ENCODE measurements around the gene PHACTR3.

Gene PHACTR3

DNA sequence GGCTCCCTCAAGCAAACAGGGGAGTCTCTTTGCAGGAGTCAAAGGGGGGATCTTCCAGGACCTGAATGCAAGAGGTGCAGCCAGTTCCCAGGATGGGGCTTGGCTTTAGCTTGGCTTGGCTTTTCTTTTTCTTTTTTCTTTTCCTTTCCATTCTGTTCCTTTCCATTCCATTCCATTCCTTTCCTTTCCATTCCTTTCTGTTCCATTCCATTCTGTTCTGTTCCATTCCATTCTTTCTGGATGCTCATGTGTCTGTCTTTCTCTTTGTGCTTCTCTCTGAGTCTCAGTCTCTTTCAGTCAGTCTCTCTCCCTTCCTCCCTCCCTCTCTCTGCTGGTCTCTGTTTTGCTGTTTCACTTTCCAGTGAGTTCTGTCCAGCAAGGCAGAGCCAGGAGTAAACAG lies 163.3 kb downstream of the PHACTR3 start:
- no peak for DNase-seq

- DNase-seq = no peak
Observed at GRCh38 chr20:59770270-59770669, 165.9 kb downstream of the PHACTR3 start.

DNA sequence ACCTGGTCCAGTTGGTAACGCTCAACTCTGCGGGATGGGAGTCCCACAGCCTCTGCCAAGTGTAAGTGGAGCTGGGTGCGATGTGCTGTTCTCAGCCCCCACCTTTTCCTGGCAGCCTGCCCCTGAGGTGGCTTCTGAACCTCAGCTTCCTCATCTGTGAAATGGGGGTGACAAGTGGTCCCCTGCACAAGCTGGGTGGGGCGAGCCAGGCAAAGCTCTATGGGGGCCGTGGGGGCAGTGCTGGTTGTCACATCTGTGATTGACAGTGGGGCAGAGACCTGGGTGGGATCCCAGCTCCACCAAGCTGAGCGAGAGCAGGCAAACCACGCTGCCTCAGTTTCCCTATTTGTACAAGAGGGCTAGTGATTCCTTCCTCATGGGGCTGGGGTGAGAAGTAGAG lies 166.5 kb downstream of the PHACTR3 start:
- no peak for DNase-seq

- DNase-seq = no peak
Observed at GRCh38 chr20:59771506-59772372, 167.4 kb downstream of the PHACTR3 start.

- no peak for DNase-seq
Observed at GRCh38 chr20:59772373-59772705, 168.0 kb downstream of the PHACTR3 start.

GRCh38 chr20:59772931-59773913 lies 168.9 kb downstream of the PHACTR3 start:
- DNase-seq = no peak

DNA sequence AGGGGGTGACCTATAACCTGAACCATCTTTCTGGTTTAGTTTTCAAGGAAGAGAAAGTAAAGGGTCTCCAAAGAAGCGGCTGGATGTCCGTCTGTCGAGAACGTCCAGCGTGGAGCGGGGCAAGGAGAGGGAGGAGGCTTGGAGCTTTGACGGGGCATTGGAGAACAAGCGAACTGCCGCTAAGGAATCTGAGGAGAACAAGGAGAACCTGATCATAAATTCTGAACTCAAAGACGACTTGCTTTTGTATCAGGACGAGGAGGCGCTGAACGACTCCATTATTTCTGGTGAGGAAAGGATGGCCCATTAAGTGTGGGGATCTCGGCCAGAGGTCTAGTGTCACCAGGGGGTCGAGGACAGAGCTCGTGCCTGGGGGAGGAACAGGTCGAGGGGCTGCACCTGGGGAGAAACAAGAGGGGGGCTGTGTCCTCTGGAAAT lies 169.9 kb downstream of the PHACTR3 start:
- DNase-seq = no peak

DNA sequence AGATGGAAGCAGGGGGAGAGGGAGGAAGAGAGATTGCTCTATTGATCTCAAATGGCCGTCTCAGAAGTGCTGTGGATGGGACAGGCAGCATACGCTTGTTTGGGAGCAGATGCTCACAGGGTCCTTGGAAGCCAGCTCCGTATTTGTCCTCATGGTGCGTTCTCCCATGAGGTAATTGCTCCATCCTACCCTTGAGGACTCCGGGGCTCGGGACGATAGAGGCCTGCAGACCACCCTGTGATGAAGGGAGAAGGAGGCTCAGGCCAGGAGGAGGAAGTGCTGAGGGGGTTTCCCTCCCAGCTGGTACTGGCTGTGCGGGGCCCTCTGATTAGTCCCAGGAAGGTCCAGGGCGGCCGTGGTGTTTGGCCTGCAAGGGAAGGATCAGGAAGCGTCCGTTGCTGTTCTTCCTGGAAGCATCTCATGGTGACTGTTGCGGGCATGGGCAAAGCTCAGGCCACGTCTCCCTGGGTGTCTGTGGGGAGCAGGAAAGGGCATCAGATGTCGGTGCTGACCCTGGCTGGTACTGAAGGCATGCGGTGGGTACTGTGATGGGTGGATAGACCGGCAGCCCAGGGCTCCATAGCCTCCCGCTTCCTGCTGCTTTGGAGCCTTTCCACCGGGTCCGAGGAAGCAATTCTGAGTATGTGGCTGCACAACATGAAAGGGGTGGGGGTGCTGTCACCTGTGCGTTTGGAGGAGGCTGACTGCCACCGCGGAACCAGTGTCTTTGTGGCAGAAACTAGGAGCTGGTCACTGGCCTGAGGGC lies 170.8 kb downstream of the PHACTR3 start:
- DNase-seq = no peak

DNA sequence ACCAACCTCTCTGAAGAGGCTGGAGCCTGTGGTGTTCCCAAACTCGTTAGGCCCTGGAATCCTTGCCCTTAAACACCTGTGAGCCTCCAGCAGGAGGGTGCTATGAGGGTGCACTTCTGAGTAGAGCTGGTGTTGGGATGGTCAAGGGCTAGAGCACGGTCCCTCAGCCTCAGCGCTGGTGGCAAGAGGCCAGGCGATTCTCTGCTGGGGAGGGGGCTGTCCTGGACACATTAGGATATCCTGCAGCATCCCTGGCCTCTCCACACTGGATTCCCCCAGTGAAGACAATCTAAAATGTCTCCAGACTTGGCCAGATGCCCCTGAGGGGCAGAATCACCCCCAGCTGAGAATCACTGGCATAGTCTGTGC lies 171.3 kb downstream of the PHACTR3 start:
- DNase-seq = no peak

DNA sequence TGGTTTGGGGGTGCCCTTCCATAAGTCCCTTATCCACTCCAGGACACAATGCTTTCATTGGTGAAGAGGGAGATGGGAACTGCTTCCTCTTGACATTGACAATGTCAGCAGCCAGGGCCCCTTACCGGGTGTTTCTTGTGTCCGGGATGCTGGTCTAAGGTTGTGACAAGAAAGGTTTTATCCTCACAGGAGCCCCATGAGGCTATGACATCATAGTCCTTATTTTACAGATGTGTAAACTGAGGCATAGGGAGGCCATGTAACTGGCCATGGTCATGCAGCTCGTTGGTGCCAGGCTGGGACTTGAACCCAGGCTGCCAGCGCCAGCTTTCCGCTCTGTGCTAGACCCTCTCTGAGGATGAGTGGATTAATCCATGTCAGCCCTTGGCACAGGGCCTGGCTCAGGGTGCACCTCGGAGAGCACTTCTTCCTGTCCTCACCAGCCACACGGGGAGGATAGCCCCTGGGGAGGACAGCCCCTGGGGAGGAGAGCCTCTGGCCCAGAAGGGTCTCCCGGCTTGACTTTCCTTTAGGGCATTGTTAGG lies 171.8 kb downstream of the PHACTR3 start:
- no peak for DNase-seq

DNA sequence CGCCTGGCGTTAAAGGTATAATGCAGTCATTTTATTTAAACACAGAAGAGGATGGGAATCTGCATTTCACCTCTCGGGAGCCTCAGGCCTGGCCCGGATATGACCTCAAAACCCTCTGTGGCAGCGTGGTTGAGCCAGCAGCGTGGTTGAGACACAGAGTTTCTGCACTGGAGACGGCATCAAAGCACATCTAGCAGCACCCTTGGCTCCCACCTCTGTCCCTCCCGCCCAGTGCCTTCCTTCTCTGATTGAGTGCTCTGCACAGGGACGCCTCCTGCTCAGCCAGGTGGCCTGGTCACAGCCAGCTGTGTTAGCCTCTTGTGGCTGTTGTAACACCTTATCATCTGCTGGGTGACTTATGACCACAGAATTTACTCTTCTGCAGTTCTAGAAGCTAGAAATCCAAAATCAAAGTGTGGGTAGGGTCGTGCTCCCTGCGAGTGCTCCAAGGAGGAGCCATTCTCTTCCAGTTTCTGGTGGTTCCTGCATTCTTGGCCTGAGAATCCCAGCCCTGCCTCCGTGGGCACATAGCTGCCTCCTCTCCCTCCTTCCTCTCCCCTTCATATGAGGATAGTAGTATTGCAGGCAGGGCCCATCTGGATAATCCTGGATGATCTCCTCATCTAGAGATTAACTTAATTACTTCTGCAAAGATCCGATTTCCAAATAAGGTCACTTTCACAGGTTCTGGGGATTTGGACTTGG lies 172.4 kb downstream of the PHACTR3 start:
- no peak for DNase-seq

DNA sequence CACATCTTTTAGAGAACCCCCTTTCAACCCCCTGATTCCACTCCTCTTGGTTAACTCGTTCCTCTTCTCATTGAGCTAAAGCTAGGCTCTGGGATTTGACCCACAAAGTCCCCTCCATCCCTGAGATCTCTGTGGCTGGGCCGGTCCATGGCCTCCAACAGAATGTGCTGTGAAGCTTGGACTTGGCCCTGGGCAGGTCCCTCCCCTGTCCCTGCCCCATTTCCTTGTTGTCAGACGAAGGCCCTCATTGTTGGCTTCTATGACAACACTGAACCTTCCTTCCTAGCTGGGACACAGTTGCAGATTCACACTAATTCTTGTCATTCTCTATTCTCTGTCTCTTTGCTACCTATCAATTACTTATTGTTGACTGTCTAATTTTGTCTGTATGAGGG lies 173.0 kb downstream of the PHACTR3 start:
- no peak for DNase-seq

DNA sequence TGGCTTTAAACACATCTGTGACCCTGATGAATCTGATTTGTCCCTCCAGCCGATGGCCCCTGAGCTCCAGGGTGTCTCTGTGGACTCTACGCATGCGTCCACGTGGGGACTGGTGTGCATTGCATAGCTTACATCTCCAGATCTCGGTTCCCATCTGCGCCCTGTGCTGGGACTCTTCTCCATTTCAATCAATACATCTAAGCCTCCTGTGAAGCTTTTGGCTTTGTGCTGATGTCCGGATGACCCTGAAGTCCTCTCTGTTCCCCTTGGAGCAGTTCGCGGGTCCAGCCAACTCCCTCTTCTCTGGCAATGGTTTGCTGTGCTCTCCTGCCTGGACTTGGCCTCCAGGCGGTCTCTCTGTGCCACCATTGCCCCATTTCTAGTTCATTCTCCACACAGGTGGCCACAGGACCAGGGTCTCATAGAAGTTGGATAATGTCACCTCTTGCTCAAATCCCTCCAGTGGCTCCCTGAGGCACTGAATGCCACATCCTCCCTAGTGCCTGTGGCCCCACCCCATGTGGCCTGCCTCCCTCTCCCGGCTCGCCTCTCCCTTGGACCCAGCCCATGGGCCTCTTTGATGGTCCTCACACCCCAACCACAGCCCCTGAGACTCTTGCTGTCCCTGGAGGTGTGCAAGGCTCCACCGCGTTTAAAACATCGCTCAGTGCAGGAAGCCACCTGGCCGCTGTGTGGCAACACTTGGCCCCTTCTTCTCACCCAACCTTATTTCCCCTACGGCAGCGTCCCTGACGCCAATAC lies 173.7 kb downstream of the PHACTR3 start:
- DNase-seq = no peak

DNA sequence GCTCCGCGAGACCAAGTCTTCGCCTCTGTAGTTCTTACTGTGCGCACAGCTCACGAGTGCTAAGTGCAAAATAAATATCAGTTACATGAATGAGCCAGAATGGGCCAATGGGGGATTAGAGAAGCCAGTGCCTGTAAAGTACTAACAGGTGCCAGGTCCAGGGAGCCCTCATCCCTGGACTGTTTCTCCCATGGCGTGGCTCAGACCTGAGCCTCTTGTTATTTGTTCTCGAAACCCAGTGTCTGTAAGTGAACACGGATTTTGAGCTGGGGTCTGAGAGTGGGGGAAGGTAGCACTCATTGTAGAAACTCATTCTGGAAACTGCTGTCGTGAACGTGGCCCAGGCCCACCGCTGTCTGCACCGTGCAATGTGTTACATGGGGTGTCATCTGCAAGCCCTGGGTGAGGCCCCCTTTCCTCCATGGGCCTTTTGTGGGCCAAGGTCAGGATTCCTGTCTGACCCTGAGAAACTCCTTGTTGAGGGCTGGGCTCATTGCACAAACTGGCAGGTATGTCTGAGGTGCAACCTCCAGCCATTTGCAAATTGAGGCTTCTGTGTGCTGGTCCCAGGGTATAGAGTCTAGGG lies 174.4 kb downstream of the PHACTR3 start:
- no peak for DNase-seq

GRCh38 chr20:59779656-59780380 lies 175.5 kb downstream of the PHACTR3 start:
- no peak for DNase-seq

DNA sequence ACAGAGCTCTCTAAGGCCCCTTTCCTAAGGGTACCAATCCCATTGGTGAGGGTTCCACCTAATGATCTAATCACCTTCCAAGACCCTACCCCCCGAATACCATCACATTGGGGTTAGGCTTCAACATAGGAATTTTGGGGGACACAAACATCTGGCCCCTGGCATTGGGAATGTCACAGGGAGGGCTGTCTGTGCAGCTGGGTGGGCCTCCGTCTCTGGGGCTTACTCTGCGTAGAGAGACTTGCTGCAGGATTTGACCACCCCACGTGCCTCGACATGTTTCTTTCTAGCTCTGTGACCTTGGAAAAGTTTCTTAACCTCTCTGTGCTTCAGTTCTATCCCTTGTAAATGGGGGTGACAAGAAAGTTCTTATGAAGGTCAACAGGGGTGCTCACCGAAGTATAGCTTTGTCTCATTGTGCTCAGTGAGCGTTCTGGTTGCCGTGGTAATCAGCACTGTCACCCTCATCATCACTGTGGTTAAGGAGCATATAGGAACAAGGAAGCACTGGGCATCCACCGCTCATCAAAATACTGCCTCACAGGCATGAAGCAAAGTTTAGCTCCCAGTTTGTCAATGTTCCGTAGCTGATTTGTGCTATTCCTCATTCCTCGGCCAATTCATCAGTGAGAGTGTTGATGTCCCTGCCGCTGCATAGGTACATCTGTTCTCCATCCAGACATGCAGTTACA lies 176.3 kb downstream of the PHACTR3 start:
- no peak for DNase-seq

GRCh38 chr20:59781226-59781625 lies 176.9 kb downstream of the PHACTR3 start:
- no peak for DNase-seq

DNA sequence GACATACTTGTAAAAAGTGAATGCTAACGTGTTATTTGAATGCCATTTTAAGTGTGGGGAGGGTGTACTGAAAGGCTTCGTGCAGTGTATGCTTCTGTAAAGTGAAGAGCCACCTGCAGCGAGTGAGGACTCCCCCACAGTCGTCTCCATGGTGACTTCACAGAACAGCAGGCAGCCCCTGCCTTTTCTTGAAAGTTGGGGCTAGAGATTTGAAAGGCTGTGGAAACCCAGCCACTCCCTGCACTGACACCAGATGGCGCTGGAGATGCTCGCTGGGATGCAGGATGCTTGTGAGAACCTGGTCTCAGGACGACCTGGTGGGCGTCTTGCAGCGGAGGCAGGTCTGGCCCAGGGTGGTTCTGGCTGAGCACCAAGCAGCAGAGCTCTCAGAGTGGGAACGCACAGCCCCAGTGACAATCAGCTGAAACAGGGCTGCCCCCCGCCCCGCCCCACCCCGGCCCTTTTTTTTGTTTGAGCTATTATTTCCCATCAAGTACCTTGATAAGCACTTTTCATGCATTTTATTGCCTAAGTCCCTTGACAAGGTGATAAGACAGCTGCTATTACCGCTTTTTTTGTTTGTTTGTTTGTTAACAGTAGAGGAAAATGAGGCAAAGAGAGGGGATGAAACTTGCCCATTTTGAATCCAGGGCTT lies 178.8 kb downstream of the PHACTR3 start:
- peak; percentile 61 for DNase-seq

DNA sequence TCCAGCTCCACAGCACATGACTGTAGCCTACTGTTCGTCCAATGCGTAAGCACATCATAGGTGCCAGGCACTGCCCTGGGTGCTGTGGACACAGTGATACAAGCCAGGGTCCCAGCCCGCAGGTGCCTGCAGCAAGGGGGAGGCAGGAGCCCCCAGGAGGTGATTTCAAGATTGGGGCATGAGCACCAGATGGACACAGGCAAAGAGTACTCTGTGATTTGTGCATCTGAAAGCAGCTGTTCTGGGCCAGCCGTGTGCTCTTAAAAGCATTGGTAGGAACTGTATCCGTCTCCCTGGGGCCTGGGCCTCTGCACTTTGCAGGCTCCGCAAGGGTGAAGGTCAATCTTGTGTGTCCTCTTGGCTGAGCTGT lies 179.3 kb downstream of the PHACTR3 start:
- DNase-seq = no peak
